GM10847 (cell line): ENCODE results near the gene OR2AG2.

Experiments used
- POLR2A ChIP-seq: IDR thresholded peaks from 2 replicates; pipeline ENCODE4 v1.6.1; 2011; ENCODE audit not compliant: insufficient read length; ENCODE audit errors: extremely low read depth

Gene OR2AG2

DNA sequence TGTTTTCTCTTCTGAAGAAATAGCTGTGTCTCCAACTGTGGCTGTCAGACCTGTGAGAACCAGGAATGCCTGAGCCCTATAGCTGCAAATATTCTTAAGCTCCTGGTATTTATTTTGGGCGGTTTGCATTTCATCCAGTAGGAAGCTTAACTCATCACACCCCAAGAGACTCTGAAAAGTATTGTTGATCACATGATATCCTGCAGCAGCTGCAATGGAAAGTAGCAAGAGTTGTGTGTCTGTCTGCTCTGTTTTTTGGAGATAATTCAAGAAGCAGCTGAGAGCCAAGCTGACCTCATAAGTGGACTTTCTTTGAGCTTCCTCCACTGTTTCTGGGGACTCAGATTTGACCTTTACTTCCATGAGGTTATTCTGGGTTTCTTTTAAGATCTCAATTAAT is 52.2 kb downstream of the OR2AG2 start:
- TF ChIP-seq POLR2A: no peak

GRCh38 chr11:6717426-6717825 is 54.4 kb downstream of the OR2AG2 start:
- TF ChIP-seq POLR2A: no peak
